ENCODE results near the gene RHOT2.

DNA sequence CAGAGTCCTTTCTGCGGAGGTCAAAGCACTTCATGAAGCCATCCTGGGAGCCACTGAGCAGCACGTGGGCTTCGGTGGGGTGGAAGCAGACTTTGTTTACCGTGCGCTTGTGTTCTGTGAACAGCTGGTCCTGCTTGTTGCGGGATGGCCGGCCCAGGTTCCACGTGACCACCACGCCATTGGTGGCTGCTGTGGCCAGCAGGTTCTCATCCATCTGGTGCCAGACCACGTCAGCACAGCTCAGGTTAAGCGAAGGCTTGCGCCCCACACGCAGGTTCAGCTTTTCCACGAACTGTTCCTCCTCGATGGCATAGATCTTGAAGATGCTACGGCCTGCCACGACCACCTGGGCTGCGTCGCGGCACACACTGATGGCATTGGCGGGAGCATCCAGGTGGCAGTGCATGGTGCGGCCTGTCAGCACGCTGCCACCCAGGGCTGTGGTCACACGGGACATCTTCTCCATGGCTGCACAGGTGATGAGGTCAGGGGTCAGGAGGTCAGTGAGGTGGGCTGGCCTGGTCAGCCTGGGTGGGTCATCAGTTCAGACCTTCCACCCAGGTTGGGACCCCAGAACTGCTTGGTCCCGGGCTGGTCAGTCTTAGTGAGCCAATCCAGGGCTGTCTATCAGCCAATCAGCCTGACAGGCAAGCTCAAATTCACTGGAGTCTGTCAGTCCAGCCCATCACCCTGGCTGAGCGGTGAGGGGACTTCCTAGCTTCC, 21.4 kb downstream of the RHOT2 start:
- TF ChIP-seq, protein P1, sequence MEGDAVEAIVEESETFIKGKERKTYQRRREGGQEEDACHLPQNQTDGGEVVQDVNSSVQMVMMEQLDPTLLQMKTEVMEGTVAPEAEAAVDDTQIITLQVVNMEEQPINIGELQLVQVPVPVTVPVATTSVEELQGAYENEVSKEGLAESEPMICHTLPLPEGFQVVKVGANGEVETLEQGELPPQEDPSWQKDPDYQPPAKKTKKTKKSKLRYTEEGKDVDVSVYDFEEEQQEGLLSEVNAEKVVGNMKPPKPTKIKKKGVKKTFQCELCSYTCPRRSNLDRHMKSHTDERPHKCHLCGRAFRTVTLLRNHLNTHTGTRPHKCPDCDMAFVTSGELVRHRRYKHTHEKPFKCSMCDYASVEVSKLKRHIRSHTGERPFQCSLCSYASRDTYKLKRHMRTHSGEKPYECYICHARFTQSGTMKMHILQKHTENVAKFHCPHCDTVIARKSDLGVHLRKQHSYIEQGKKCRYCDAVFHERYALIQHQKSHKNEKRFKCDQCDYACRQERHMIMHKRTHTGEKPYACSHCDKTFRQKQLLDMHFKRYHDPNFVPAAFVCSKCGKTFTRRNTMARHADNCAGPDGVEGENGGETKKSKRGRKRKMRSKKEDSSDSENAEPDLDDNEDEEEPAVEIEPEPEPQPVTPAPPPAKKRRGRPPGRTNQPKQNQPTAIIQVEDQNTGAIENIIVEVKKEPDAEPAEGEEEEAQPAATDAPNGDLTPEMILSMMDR (IDR thresholded peaks at IDR 0.05) = no peak
- no peak for TF ChIP-seq POLR2A (IDR thresholded peaks at IDR 0.05)
